GM18517 (cell line): ENCODE measurements around the gene DLX5.

ENCODE experiments used
- ATAC-seq: cut with Tn5 transposase; IDR thresholded peaks from one replicate; pipeline ENCODE4 v1.9.1; 2021; ENCODE audit warnings: mild to moderate bottlenecking, moderate library complexity; ENCODE audit not compliant: unreplicated experiment

DLX5 gene

DNA sequence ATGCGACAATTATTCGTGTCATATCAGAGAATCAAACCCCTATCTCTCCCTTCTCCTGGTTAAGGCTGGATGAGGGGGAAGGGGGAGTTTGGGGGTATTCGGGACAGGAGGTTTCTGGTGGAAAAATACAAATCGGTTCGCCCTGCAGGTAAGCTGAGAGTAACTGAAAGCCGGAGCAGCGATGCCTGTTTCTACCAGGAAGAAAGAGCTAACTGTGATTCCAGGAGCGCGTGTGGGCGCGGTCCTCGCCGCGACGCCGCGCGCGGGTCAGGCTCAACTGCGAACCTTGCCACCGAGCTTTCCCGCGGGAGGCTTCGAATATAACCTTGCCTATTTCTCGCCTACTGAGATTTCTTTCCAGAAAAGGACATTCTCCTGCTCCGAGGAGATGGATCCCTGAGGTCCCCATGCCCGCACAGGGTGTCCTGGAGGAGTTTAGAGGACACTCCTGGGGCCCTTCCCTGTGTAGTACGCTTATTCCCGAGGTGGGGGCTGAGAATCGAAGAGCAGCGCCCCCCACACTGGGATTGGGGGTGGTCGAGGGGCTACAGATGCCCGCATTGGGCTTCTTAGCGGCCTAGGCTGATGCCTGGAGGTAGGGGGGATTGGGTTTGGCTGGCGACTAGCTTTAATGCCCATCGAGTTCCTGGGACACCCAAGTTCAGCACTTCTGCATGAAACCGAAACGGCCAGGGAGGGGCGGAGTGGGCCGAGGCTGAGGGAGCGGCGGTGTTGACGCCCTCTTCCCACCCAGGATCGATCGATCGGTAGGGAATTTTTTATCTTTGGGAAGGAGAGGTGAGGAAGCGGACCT lies 32.2 kb downstream of the DLX5 start:
- ATAC-seq = no peak

DNA sequence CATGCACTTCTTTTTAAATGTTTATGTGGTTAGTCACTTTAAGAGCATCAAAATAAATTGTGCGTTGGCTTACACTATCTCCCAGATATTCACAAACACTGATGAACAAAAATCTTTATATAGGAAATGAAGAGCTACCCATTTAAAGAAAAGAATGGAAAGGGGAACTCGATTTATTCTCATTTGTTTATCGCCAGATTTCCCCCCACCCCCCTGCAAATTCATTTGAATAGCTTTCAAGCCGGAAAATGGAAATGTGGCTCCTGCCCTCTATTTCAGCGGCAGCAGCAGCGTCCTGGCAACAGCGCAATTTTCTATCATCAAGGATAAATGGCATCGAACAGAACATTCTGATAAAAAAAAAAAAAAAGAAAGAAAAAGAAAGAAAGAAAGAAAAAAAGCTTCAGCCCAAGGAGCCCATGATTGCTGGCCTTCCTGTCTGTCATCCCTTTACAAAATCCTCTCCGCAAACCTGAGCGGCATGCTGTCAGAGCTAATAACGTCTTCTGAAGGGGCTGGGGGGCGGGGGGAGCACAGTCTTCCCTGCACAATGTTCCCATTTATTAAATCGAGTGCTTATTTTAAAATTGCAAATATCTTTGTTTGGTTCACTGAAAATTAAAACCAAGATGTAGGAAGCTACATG lies 33.0 kb downstream of the DLX5 start:
- no peak for ATAC-seq

- ATAC-seq = no peak
Measured at GRCh38 chr7:96989859-96990317, 34.7 kb downstream of the DLX5 start.

GRCh38 chr7:96989241-96989858 lies 35.3 kb downstream of the DLX5 start:
- ATAC-seq = no peak

DNA sequence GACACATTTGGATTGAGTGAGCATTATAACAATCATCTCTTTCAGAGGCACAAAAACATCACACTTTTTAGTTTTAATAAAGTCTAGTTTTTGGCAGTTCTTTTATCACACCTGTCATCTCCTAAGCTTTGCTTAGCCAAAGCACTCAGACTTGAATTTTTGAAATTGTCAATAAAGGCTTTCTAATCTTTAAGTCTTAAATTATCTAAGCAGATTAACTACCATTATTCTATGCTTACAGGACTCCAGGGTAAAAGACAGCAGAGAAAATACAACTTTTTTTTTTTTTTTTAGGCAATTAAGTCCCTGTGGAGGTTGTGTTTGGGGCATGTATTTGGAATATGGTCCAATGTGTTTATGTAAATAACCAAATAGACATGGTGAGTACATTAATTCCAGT lies 36.9 kb downstream of the DLX5 start:
- no peak for ATAC-seq

DNA sequence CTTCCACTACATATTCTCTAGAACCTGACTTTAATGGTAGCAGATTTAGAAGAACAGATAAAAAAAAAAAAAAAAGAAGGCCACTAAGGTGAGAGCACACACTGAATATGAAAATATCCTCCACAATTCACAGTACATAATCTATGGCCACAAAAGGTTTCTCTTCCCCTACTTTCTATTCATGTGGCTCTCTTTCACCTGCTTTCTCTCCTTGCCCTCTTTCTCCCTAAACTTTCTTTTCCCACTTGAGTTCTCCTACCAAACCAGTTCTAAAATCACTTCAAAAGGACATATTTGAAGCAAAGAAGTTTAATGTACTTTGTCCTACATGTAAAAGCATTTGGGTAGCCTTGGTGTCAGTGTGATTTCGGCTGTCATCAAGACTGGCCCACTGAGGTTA lies 37.7 kb downstream of the DLX5 start:
- ATAC-seq = no peak

GRCh38 chr7:96985992-96986391 lies 38.6 kb downstream of the DLX5 start:
- ATAC-seq = no peak

DNA sequence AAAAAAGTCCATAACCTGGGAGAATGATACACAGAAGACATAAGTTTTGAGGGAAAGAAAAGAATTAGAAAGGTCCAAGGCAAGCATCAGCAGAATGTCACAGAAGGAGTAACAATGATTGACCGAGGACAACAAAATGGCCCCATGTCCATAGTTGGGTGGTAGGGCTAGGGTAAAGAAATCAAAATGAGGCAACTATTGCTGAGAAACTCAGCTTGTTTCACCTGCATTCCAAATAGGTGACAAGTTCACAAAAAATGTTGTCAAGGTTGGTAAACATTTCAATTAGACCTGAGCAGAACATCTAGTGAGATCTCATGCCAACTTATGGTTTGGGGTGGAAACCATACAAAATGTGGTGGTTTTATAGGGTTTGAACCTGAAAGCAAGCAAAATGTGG lies 42.0 kb downstream of the DLX5 start:
- no peak for ATAC-seq

GRCh38 chr7:96979551-96980276 lies 44.9 kb downstream of the DLX5 start:
- ATAC-seq = no peak

GRCh38 chr7:96977445-96977844 lies 47.2 kb downstream of the DLX5 start:
- ATAC-seq = no peak

DNA sequence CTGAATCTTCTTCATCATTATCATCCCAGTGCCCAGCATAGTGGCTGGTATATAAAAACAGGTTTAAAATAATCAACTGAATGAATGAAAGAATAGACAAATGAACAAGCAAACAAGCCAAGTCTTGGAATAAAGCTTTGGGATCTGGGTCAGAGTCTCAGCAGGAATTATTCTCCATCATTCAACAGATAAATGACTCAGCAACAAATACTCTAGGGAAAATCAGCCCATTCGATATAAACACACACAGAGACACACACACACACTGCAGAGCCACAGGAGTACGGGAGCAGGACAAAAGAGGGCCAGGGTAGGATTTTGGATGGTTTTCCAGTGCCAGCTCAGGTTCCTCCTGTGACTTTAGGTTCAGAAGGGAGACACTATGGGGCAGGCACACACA lies 48.5 kb downstream of the DLX5 start:
- no peak for ATAC-seq

DNA sequence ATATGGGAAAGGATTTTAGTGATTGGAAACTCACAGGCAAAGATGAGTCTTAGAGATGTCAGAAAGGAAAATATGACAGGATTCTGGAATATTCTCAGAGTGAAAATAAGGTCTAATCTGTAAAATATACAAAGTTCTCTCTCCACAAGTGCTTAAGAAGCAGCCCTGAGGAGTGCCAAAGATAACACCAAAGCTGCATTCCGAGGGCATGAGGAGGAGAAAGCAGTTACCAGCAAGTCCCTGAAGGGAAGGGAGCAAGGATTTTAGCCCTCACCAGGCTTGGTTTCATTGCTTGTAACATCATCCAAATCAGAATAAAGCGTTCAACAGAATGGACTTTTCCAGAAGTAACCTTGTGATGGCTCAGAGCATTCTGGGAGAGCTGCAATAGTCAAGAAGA lies 50.6 kb downstream of the DLX5 start:
- no peak for ATAC-seq

DNA sequence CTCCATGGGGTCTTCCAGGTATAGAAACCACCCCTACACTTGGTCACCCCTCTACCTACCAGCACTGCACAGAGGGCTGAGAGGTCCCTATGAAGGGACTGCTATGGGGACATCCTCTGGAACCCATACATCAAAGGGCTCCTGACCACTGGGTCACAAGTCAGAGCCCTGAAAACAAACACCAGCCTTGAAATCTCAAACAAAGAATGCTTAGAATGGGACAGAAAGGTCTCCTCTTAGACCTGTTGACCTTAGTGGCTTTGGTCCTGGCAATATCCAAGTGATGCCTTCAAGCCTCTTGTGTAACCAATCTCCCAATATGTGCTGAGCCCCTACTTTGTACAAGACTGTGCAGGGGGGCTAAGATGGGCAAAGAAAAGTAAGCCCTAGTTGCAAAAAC lies 53.9 kb downstream of the DLX5 start:
- no peak for ATAC-seq
